Lung (tissue), 12 donors: ENCODE measurements around the gene PDZRN4. TPM values are rescaled to one million over a fixed set of nuclear protein-coding genes. Genes with fewer than 3 reads are reported as not detected.

Experiments
- ATAC-seq: fragments of 200-7000 bp; cut with Tn5 transposase; one replicate; pipeline ENCODE4 v1.9.1; 2020; ENCODE audit warnings: moderate number of reproducible peaks; ENCODE audit not compliant: insufficient read depth, low FRiP score
- DNase-seq, 3 donors: peaks; one replicate each; pipeline ENCODE4 v3.0.0-alpha.2; 2013 to 2017
- H3K27ac ChIP-seq, 2 donors: one replicate each; pipeline ENCODE4 v1.5.1; 2013; ENCODE audit warnings: mild to moderate bottlenecking in 2 of 2, moderate library complexity in 2 of 2, control low read depth in 1 of 2, inconsistent platforms in 1 of 2, low read depth in 1 of 2, low read length in 1 of 2
- H3K27me3 ChIP-seq, 3 donors: one replicate each; pipeline ENCODE4 v1.5.1; 2013; ENCODE audit warnings: low read length in 2 of 3; ENCODE audit not compliant: control insufficient read depth in 3 of 3, insufficient read depth in 3 of 3
- H3K36me3 ChIP-seq, 4 donors: one replicate each; pipeline ENCODE4 v1.5.1; 2013; ENCODE audit warnings: low read length in 4 of 4, mild to moderate bottlenecking in 1 of 4, moderate library complexity in 1 of 4; ENCODE audit not compliant: control insufficient read depth in 4 of 4, insufficient read depth in 4 of 4
- H3K4me1 ChIP-seq, 5 donors: one replicate each; pipeline ENCODE4 v1.5.1; 2013; ENCODE audit warnings: low read length in 5 of 5, mild to moderate bottlenecking in 2 of 5, moderate library complexity in 1 of 5; ENCODE audit not compliant: control insufficient read depth in 5 of 5, insufficient read depth in 5 of 5
- H3K4me3 ChIP-seq: one replicate; pipeline ENCODE4 v1.5.1; 2013; ENCODE audit warnings: mild to moderate bottlenecking, control low read depth, moderate library complexity
- H3K9ac ChIP-seq, 2 donors: one replicate each; pipeline ENCODE4 v1.5.1; 2013; ENCODE audit warnings: low read length in 2 of 2, control low read depth in 1 of 2; ENCODE audit not compliant: insufficient read depth in 1 of 2
- H3K9me3 ChIP-seq, 4 donors: one replicate each; pipeline ENCODE4 v1.5.1; 2013; ENCODE audit warnings: low read length in 3 of 4, mild to moderate bottlenecking in 1 of 4, moderate library complexity in 1 of 4; ENCODE audit not compliant: control insufficient read depth in 4 of 4, insufficient read depth in 3 of 4
- CTCF ChIP-seq: IDR thresholded peaks from 2 replicates; pipeline ENCODE4 v1.5.1; 2012; ENCODE audit warnings: mild to moderate bottlenecking; ENCODE audit errors: control extremely low read depth, extremely low read depth
- WGBS, 2 donors: extraction: QIAGEN DNeasy Blood & Tissue Kit; methylation state at CpG; one replicate each; pipeline ENCODE4 v1.1.7; 2013; 5-methylcytosine and 5-hydroxymethylcytosine counted together
- polyA plus RNA-seq, 2 donors: library from polyadenylated mRNA; stranded (reverse); fragments of 200-250 nt; gene quantifications; one replicate each; pipeline ENCODE4 v1.2.1, GENCODE V29; 2013
- total RNA-seq, 2 donors: library from RNA; depleted of rRNA in 1 of 2; stranded (reverse); fragments of >200 nt in 1 of 2; gene quantifications; one replicate each; pipeline ENCODE4 v1.2.1, GENCODE V29; 2014 to 2021
- donor health status: control.
- donor health status: control.
- donor health status: Bipolar disorder and iron deficiency.
- donor health status: healthy.
- donor health status: DM: yes; HTN: yes; CAD: no.

Gene PDZRN4
- total and polyA plus RNA-seq, 4 donors, result 0.05 to 0.54 (median 0.32) TPM

DNA sequence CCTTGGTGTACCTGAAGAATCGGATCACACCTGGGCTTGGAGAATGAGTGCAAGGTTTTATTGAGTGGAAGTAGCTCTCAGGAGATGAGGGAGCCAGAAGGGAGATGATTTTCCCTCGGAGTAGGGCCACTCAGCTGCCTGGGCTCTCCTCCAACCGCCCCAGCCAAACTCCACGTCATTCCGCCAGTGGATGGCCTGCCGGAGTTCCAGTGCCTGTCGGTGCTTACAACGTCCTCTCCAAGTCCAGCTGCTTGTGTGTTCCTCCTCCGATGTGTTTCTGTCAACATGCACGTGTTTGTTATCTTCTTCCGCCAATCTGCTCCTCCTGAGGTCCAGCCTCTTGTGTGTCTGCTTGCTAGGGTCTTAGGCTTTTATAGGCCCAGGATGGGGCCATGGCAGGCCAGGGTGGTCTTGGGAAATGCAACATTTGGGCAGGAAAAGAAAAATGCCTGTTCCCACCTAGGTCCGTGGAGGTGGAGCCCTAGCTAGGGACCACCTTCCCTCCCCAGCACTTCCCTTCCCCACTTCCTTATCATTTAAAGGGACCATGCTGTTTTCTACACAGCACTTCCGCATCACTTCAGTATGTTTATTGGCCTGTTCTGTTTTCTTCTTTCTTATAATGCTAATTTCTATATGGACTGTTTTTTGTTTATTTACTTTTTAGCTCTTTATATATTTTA is 343.2 kb downstream of the PDZRN4 start:
- Histone ChIP-seq H3K27ac (no peak overlapping the region), H3K9ac (no peak overlapping the region), H3K36me3 (no peaks in the 10 kb centered on the region), H3K4me3 (no peak overlapping the region), H3K27me3 (peaks cover 0 to 3% (median 0%) of the 10 kb centered on the region in 3 donors), H3K4me1 (peaks cover 0 to 16% (median 0%) of the 10 kb centered on the region in 5 donors), H3K9me3 (peaks cover 0 to 3% (median 0%) of the 10 kb centered on the region in 4 donors)
- 81 to 87% methylated on average over 13 of the region's 13 CpGs for WGBS, 2 donors
- TF ChIP-seq CTCF, result no peak
- peak in 2 of 3 donors; percentile 17 to 56 for DNase-seq
- ATAC-seq, result no peak

- DNase-seq (no peak), ATAC-seq (no peak)
- no peak overlapping the region for H3K9ac ChIP-seq
- H3K4me3 ChIP-seq, result no peak overlapping the region
- H3K4me1 ChIP-seq, result peaks cover 0 to 16% (median 0%) of the 10 kb centered on the region in 5 donors
- peaks cover 0 to 3% (median 0%) of the 10 kb centered on the region in 4 donors for H3K9me3 ChIP-seq
- no peaks in the 10 kb centered on the region for H3K36me3 ChIP-seq
- WGBS, 2 donors, result 89 to 90% methylated on average over 2 of the region's 2 CpGs
- peaks cover 0 to 3% (median 0%) of the 10 kb centered on the region in 3 donors for H3K27me3 ChIP-seq
- H3K27ac ChIP-seq, result no peak overlapping the region
- TF ChIP-seq CTCF, result no peak
Measured at GRCh38 chr12:41532072-41532471, 344.0 kb downstream of the PDZRN4 start.

DNA sequence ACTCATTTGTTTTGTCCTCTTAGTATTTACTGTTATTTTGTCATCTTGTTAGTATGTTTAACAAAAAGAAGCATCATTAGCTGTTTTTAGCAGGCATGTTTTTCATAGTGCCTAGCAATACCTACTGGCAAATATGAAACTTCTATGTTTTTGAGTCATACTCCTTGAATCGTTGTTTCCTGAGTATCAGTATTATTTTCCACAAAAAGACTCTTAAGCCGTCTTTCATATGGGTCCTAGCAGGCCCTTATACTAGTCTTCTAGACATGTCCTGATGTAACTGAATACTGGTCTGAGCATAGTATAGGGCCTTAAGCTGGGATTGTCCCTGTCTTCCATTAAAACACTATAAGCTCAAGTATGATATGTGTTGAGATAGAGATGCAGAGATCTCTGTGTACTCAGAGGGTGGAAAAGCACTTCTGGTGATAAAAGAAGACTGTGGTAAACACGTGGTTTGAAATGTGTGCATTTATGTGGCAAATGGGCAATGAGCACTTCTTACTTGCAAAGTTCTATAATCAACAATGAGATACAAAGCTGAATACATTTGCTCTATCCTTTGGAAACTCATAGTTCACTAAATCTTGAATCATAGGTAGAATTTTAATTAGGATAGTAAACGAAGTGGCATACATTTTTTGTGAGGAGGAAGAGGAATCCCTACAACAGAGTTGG is 348.8 kb downstream of the PDZRN4 start:
- Histone ChIP-seq H3K9ac (no peak overlapping the region), H3K27me3 (no peaks in the 10 kb centered on the region), H3K4me1 (peaks cover 0 to 16% (median 0%) of the 10 kb centered on the region in 5 donors), H3K36me3 (no peaks in the 10 kb centered on the region), H3K4me3 (no peak overlapping the region), H3K27ac (no peak overlapping the region), H3K9me3 (no peaks in the 10 kb centered on the region)
- WGBS, 2 donors, result 89% methylated on average over 4 of the region's 4 CpGs
- TF ChIP-seq CTCF, result no peak
- DNase-seq (no peak), ATAC-seq (no peak)
